SK-N-SH (cell line): Measurements from ENCODE around the gene NDEL1. TPM values are rescaled to one million over a fixed set of nuclear protein-coding genes. Genes with fewer than 3 reads are reported as not detected.

ENCODE experiments used
- CTCF ChIA-PET: fragments of 300-600, 350-600 bp; formaldehyde crosslinking; extraction: SDS; loops from one replicate; lab custom pipeline; 2021; lab: Yijun Ruan, JAX
- POLR2A ChIA-PET: fragments of 350-600 bp; sonication (Branson Sonifier 250); formaldehyde crosslinking; extraction: SDS; loops from one replicate; lab custom pipeline; 2020; ENCODE audit warnings: antibody characterized with exemption, inconsistent platforms; lab: Yijun Ruan, JAX
- DNase-seq: peaks from one replicate; pipeline ENCODE4 v3.0.0; 2012
- H2AFZ ChIP-seq: fragments of 200-600 bp; sonication (generic); 2 replicates; pipeline ENCODE4 v1.8.1; 2016; ENCODE audit warnings: antibody characterized with exemption, mild to moderate bottlenecking, low read depth
- H3F3A ChIP-seq: fragments of 200-600 bp; sonication (generic); replicated peaks from 2 replicates; pipeline ENCODE3; 2016; ENCODE audit warnings: antibody characterized with exemption, mild to moderate bottlenecking; ENCODE audit not compliant: insufficient read depth
- H3K27ac ChIP-seq, 2 experiments: fragments of 200-500 bp in 1 of 2; fragments of 200-600 bp in 1 of 2; sonication (Bioruptor generic) in 1 of 2; sonication (generic), shearing (Covaris generic) in 1 of 2; 2 replicates each; pipeline versions ENCODE4 v1.5.1 to v1.6.1; 2014 to 2016; ENCODE audit warnings: low read depth in 2 of 2, inconsistent platforms in 1 of 2, low read length in 1 of 2, mild to moderate bottlenecking in 1 of 2, mixed read lengths in 1 of 2
- H3K27me3 ChIP-seq: fragments of 200-600 bp; sonication (generic), shearing (Covaris generic); 2 replicates; pipeline ENCODE4 v1.6.1; 2016; ENCODE audit warnings: mixed run types; ENCODE audit not compliant: insufficient read depth
- H3K36me3 ChIP-seq, 2 experiments: fragments of 200-500 bp in 1 of 2; fragments of 200-600 bp in 1 of 2; sonication (Bioruptor generic) in 1 of 2; sonication (generic) in 1 of 2; replicated peaks in 1 of 2; 2 replicates each; pipeline versions ENCODE3 to v1.5.1; 2014 to 2016; ENCODE audit warnings: low read length in 1 of 2, mild to moderate bottlenecking in 1 of 2; ENCODE audit not compliant: insufficient read depth in 2 of 2, control insufficient read depth in 1 of 2
- H3K4me1 ChIP-seq, 2 experiments: fragments of 200-500 bp in 1 of 2; fragments of 200-600 bp in 1 of 2; sonication (Bioruptor generic) in 1 of 2; sonication (generic), shearing (Covaris generic) in 1 of 2; 2 replicates each; pipeline versions ENCODE4 v1.5.1 to v1.6.1; 2014 to 2016; ENCODE audit warnings: low read depth in 1 of 2, low read length in 1 of 2, mixed run types in 1 of 2; ENCODE audit not compliant: insufficient read depth in 2 of 2, control insufficient read depth in 1 of 2
- H3K4me2 ChIP-seq: fragments of 200-600 bp; sonication (generic), shearing (Covaris generic); 2 replicates; pipeline ENCODE4 v1.6.1; 2017; ENCODE audit warnings: mixed run types
- H3K4me3 ChIP-seq, 2 experiments: fragments of 200-500 bp in 1 of 2; fragments of 200-600 bp in 1 of 2; sonication (Bioruptor generic) in 1 of 2; sonication (generic), shearing (Covaris generic) in 1 of 2; 2 replicates each; pipeline versions ENCODE4 v1.5.1 to v1.8.1; 2014 to 2016; ENCODE audit warnings: low read depth in 2 of 2, inconsistent platforms in 1 of 2, low read length in 1 of 2, mild to moderate bottlenecking in 1 of 2, mixed read lengths in 1 of 2, moderate library complexity in 1 of 2
- H3K79me2 ChIP-seq: fragments of 200-600 bp; sonication (generic); 2 replicates; pipeline ENCODE4 v1.8.1; 2017; ENCODE audit warnings: mild to moderate bottlenecking; ENCODE audit not compliant: insufficient read depth
- H3K9ac ChIP-seq: fragments of 200-600 bp; sonication (generic); 2 replicates; pipeline ENCODE4 v1.6.1; 2017; ENCODE audit warnings: mixed run types
- H3K9me2 ChIP-seq: fragments of 200-600 bp; sonication (generic); 2 replicates; pipeline ENCODE4 v1.6.1; 2017; ENCODE audit warnings: mixed run types
- H3K9me3 ChIP-seq: fragments of 200-600 bp; sonication (generic); 2 replicates; pipeline ENCODE4 v1.6.1; 2017; ENCODE audit warnings: mixed run types, mild to moderate bottlenecking, moderate library complexity
- H4K20me1 ChIP-seq: fragments of 200-600 bp; sonication (generic); 2 replicates; pipeline ENCODE4 v1.6.1; 2017; ENCODE audit warnings: mild to moderate bottlenecking, mixed run types; ENCODE audit not compliant: insufficient read depth
- CHD2 ChIP-seq: fragments of 150-350 bp; IDR thresholded peaks from 2 replicates; pipeline ENCODE4 v1.6.1; 2018; ENCODE audit warnings: low read length; ENCODE audit not compliant: partially characterized antibody
- EP300 ChIP-seq, 2 experiments: IDR thresholded peaks; 2 replicates each; pipeline versions ENCODE4 v1.4.0 to v1.6.1; 2012; ENCODE audit warnings: borderline replicate concordance in 1 of 2, low read depth in 1 of 2, low read length in 1 of 2
- EZH2phosphoT487 ChIP-seq: fragments of 200-600 bp; sonication (generic); IDR thresholded peaks from 2 replicates; pipeline ENCODE4 v1.6.1; 2017; ENCODE audit warnings: low read depth, mixed run types, mild to moderate bottlenecking, antibody characterized with exemption, moderate library complexity, borderline replicate concordance
- FOSL2 ChIP-seq: IDR thresholded peaks from 2 replicates; pipeline ENCODE4 v1.4.0; 2012; ENCODE audit warnings: low read depth, mild to moderate bottlenecking, moderate library complexity, borderline replicate concordance
- FOXJ3 ChIP-seq: sonication (generic); formaldehyde crosslinking; IDR thresholded peaks from 2 replicates; pipeline ENCODE4 v1.5.1; 2020; ENCODE audit warnings: mild to moderate bottlenecking, missing genetic modification reagents
- GABPA ChIP-seq: IDR thresholded peaks from 2 replicates; pipeline ENCODE4 v1.4.0; 2012; ENCODE audit warnings: low read depth, mild to moderate bottlenecking
- MXI1 ChIP-seq: IDR thresholded peaks from 2 replicates; pipeline ENCODE4 v1.6.1; 2012; ENCODE audit warnings: mild to moderate bottlenecking, low read depth, low read length, improper control_type of control experiment
- NFIC ChIP-seq: IDR thresholded peaks from 2 replicates; pipeline ENCODE4 v1.4.0; 2012; ENCODE audit warnings: borderline replicate concordance
- POLR2AphosphoS5 ChIP-seq: IDR thresholded peaks from 2 replicates; pipeline ENCODE4 v1.6.1; 2012; ENCODE audit warnings: low read depth, low read length
- RAD21 ChIP-seq: IDR thresholded peaks from 2 replicates; pipeline ENCODE4 v1.6.1; 2012; ENCODE audit warnings: mild to moderate bottlenecking, low read length
- SMC3 ChIP-seq: IDR thresholded peaks from 2 replicates; pipeline ENCODE4 v1.6.1; 2012; ENCODE audit warnings: low read depth, low read length, improper control_type of control experiment
- TCF12 ChIP-seq: IDR thresholded peaks from 2 replicates; pipeline ENCODE4 v1.4.0; 2012
- TEAD4 ChIP-seq: IDR thresholded peaks from 2 replicates; pipeline ENCODE4 v1.4.0; 2012; ENCODE audit warnings: mild to moderate bottlenecking, borderline replicate concordance; ENCODE audit not compliant: insufficient read depth
- YY1 ChIP-seq: IDR thresholded peaks from 2 replicates; pipeline ENCODE4 v1.4.0; 2012; ENCODE audit warnings: low read depth, mild to moderate bottlenecking
- WGBS: methylation state at CpG from one replicate; pipeline ENCODE4 v1.1.6; 2017; ENCODE audit warnings: low lambda C conversion rate; 5-methylcytosine and 5-hydroxymethylcytosine counted together
- polyA plus RNA-seq, 3 experiments: library from polyadenylated mRNA; depleted of rRNA; stranded (reverse); fragments of >200 nt; gene quantifications; 2 replicates each; pipeline ENCODE4 v1.2.3, GENCODE V29; 2012
- TF ChIP-seq, protein P1 (sequence below): IDR thresholded peaks from 2 replicates; pipeline ENCODE4 v1.4.0; 2012; ENCODE audit warnings: low read depth, borderline replicate concordance
- TF ChIP-seq, protein P2 (sequence below): fragments of 150-350 bp; IDR thresholded peaks from 2 replicates; pipeline ENCODE4 v1.6.1; 2016; ENCODE audit warnings: mild to moderate bottlenecking, low read depth, low read length
- TF ChIP-seq, protein P3 (sequence below): IDR thresholded peaks from 2 replicates; pipeline ENCODE4 v1.4.0; 2012; ENCODE audit warnings: low read depth, borderline replicate concordance
- TF ChIP-seq, protein P4 (sequence below): fragments of 200-600 bp; sonication (generic); IDR thresholded peaks from 2 replicates; pipeline ENCODE4 v1.6.1; 2017; ENCODE audit warnings: antibody characterized with exemption, mild to moderate bottlenecking, moderate library complexity
- TF ChIP-seq, protein P5 (sequence below): IDR thresholded peaks from 2 replicates; pipeline ENCODE4 v1.4.0; 2012; ENCODE audit warnings: low read depth

The NDEL1 gene
- polyA plus RNA-seq, 1 of the 3 experiments (the other 2 are of a cell fraction), result 49.5 TPM

DNA sequence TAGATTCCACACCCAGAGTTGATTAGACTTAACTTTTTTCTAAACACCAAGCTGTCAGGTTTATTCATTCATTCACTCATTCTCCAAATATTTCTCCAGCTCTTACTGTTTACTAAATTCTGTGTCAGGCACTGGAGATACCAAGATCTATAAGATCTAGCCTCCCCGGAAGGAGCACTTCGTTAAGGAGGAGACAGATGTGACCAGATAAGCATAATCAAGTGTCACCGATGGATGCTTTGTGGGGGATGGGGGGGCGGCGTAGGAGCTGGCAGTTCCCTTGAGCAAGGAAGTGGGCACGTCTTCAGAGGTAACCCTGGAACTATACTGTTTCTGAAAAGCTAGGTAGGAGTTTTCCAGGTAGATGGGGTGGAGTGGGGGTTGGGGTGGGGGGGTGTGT, 48.8 kb upstream of the NDEL1 start:
- peaks cover 8 to 11% of the 10 kb centered on the region in 2 experiments; a peak in 2 of 4 replicates for H3K4me1 ChIP-seq
- H3F3A ChIP-seq, result peaks cover 29% of the 10 kb centered on the region
- no peak overlapping the region for H3K9ac ChIP-seq
- no peak overlapping the region for H3K4me2 ChIP-seq
- no peaks in the 10 kb centered on the region for H3K9me3 ChIP-seq
- H4K20me1 ChIP-seq, result peaks cover 5% of the 10 kb centered on the region
- ChIA-PET POLR2A (no interaction called here), CTCF (interaction anchor here (0.7 to 1.8 kb wide), 2 partner anchors 216 to 360 kb away, joined by 3 to 4 read pairs; no protein-coding TSS in a partner anchor)
- no peaks in the 10 kb centered on the region for H3K27me3 ChIP-seq
- H3K79me2 ChIP-seq, result peaks cover 12% of the 10 kb centered on the region
- no peak overlapping the region for H2AFZ ChIP-seq
- peaks cover 0 to 5% of the 10 kb centered on the region in 2 experiments for H3K36me3 ChIP-seq
- no peak overlapping the region for H3K4me3 ChIP-seq
- no peaks in the 10 kb centered on the region for H3K9me2 ChIP-seq
- TF ChIP-seq, protein P1, sequence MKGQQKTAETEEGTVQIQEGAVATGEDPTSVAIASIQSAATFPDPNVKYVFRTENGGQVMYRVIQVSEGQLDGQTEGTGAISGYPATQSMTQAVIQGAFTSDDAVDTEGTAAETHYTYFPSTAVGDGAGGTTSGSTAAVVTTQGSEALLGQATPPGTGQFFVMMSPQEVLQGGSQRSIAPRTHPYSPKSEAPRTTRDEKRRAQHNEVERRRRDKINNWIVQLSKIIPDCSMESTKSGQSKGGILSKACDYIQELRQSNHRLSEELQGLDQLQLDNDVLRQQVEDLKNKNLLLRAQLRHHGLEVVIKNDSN, result no peak
- TF ChIP-seq NFIC, result no peak
- no peak for TF ChIP-seq EP300 (IDR thresholded peaks at IDR 0.05; ENCODE audit: borderline replicate concordance in 1 of 2, low read depth in 1 of 2, low read length in 1 of 2)
- no peak for TF ChIP-seq MXI1
- TF ChIP-seq, protein P2, sequence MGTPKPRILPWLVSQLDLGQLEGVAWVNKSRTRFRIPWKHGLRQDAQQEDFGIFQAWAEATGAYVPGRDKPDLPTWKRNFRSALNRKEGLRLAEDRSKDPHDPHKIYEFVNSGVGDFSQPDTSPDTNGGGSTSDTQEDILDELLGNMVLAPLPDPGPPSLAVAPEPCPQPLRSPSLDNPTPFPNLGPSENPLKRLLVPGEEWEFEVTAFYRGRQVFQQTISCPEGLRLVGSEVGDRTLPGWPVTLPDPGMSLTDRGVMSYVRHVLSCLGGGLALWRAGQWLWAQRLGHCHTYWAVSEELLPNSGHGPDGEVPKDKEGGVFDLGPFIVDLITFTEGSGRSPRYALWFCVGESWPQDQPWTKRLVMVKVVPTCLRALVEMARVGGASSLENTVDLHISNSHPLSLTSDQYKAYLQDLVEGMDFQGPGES, result no peak
- H3K27ac ChIP-seq, result no peak overlapping the region
- 96% methylated on average over 6 of the region's 6 CpGs for WGBS
- no peak for DNase-seq

DNA sequence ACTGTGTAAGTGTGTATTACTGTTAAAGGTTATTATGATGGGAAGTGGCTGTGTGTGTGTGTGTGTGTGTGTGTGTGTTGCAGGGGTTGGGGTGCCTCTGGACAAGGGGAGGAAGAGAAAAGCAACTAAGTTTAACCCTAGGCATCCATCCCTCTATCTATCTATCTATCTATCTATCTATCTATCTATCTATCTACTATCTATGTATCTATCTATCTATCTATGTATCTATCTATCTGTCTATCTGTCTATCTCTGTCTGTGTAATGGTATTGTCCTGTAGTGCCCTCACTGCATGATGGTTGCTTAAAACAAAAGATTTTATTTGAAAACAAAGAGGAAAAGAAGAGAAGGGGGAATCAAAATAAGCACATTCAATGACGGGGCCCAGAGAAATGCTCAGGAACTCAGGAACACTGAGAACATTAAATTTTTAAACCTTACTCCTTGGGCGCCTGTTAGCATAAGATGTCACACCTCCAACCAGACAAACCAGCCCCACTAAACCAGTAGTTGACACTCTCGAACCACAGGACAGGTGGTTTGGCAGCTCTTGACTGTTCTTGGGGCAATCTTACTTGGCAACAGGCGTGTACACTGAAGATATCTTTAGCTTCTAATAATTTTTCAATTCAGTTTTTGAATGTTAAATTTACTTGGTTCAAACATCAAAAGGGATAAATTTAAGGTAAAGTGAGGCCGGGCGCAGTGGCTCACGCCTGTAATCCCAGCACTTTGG, 47.6 kb upstream of the NDEL1 start:
- peaks cover 8 to 11% of the 10 kb centered on the region in 2 experiments; a peak in 2 of 4 replicates for H3K4me1 ChIP-seq
- DNase-seq, result no peak
- no peak overlapping the region for H3K4me3 ChIP-seq
- no peaks in the 10 kb centered on the region for H3K36me3 ChIP-seq
- WGBS, result 96% methylated on average over 7 of the region's 7 CpGs
- no peak overlapping the region for H2AFZ ChIP-seq
- H3K79me2 ChIP-seq, result no peaks in the 10 kb centered on the region; the same call in 1 of the 2 replicates
- ChIA-PET CTCF (interaction anchor here (1.1 to 1.8 kb wide), 2 partner anchors 22 to 358 kb away, joined by 3 to 4 read pairs; no protein-coding TSS in a partner anchor), POLR2A (no interaction called here)
- no peak overlapping the region for H3K4me2 ChIP-seq
- no peak overlapping the region for H3K9ac ChIP-seq
- H3K27ac ChIP-seq, result no peak overlapping the region
- no peaks in the 10 kb centered on the region for H3K9me2 ChIP-seq
- no peaks in the 10 kb centered on the region for H3K9me3 ChIP-seq
- peaks cover 18% of the 10 kb centered on the region for H3F3A ChIP-seq
- H3K27me3 ChIP-seq, result no peaks in the 10 kb centered on the region
- H4K20me1 ChIP-seq, result no peaks in the 10 kb centered on the region
- TF ChIP-seq MXI1 (no peak), TCF12 (no peak), GABPA (no peak), FOSL2 (no peak), EP300 (IDR thresholded peaks at IDR 0.05; ENCODE audit: borderline replicate concordance in 1 of 2, low read depth in 1 of 2, low read length in 1 of 2) (no peak), RAD21 (no peak), POLR2AphosphoS5 (no peak), EZH2phosphoT487 (no peak), YY1 (no peak), TEAD4 (no peak), SMC3 (no peak), FOXJ3 (CRISPR knock-in tag) (no peak), CHD2 (no peak)
- TF ChIP-seq, protein P2, result no peak
- TF ChIP-seq, protein P3, sequence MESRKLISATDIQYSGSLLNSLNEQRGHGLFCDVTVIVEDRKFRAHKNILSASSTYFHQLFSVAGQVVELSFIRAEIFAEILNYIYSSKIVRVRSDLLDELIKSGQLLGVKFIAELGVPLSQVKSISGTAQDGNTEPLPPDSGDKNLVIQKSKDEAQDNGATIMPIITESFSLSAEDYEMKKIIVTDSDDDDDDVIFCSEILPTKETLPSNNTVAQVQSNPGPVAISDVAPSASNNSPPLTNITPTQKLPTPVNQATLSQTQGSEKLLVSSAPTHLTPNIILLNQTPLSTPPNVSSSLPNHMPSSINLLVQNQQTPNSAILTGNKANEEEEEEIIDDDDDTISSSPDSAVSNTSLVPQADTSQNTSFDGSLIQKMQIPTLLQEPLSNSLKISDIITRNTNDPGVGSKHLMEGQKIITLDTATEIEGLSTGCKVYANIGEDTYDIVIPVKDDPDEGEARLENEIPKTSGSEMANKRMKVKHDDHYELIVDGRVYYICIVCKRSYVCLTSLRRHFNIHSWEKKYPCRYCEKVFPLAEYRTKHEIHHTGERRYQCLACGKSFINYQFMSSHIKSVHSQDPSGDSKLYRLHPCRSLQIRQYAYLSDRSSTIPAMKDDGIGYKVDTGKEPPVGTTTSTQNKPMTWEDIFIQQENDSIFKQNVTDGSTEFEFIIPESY, result no peak
- TF ChIP-seq, protein P4, sequence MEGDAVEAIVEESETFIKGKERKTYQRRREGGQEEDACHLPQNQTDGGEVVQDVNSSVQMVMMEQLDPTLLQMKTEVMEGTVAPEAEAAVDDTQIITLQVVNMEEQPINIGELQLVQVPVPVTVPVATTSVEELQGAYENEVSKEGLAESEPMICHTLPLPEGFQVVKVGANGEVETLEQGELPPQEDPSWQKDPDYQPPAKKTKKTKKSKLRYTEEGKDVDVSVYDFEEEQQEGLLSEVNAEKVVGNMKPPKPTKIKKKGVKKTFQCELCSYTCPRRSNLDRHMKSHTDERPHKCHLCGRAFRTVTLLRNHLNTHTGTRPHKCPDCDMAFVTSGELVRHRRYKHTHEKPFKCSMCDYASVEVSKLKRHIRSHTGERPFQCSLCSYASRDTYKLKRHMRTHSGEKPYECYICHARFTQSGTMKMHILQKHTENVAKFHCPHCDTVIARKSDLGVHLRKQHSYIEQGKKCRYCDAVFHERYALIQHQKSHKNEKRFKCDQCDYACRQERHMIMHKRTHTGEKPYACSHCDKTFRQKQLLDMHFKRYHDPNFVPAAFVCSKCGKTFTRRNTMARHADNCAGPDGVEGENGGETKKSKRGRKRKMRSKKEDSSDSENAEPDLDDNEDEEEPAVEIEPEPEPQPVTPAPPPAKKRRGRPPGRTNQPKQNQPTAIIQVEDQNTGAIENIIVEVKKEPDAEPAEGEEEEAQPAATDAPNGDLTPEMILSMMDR, result no peak
- TF ChIP-seq, protein P5, sequence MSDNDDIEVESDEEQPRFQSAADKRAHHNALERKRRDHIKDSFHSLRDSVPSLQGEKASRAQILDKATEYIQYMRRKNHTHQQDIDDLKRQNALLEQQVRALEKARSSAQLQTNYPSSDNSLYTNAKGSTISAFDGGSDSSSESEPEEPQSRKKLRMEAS, result no peak
